SK-N-SH (cell line): Measurements from ENCODE around the gene TMEM44. TPM values are rescaled to one million over a fixed set of nuclear protein-coding genes. Genes with fewer than 3 reads are reported as not detected.

ENCODE experiments used
- CTCF ChIA-PET: fragments of 300-600, 350-600 bp; formaldehyde crosslinking; extraction: SDS; loops from one replicate; lab custom pipeline; 2021; lab: Yijun Ruan, JAX
- POLR2A ChIA-PET: fragments of 350-600 bp; sonication (Branson Sonifier 250); formaldehyde crosslinking; extraction: SDS; loops from one replicate; lab custom pipeline; 2020; ENCODE audit warnings: antibody characterized with exemption, inconsistent platforms; lab: Yijun Ruan, JAX
- DNase-seq: peaks from one replicate; pipeline ENCODE4 v3.0.0; 2012
- H2AFZ ChIP-seq: fragments of 200-600 bp; sonication (generic); 2 replicates; pipeline ENCODE4 v1.8.1; 2016; ENCODE audit warnings: antibody characterized with exemption, mild to moderate bottlenecking, low read depth
- H3F3A ChIP-seq: fragments of 200-600 bp; sonication (generic); replicated peaks from 2 replicates; pipeline ENCODE3; 2016; ENCODE audit warnings: antibody characterized with exemption, mild to moderate bottlenecking; ENCODE audit not compliant: insufficient read depth
- H3K27ac ChIP-seq, 2 experiments: fragments of 200-500 bp in 1 of 2; fragments of 200-600 bp in 1 of 2; sonication (Bioruptor generic) in 1 of 2; sonication (generic), shearing (Covaris generic) in 1 of 2; 2 replicates each; pipeline versions ENCODE4 v1.5.1 to v1.6.1; 2014 to 2016; ENCODE audit warnings: low read depth in 2 of 2, inconsistent platforms in 1 of 2, low read length in 1 of 2, mild to moderate bottlenecking in 1 of 2, mixed read lengths in 1 of 2
- H3K27me3 ChIP-seq: fragments of 200-600 bp; sonication (generic), shearing (Covaris generic); 2 replicates; pipeline ENCODE4 v1.6.1; 2016; ENCODE audit warnings: mixed run types; ENCODE audit not compliant: insufficient read depth
- H3K36me3 ChIP-seq, 2 experiments: fragments of 200-500 bp in 1 of 2; fragments of 200-600 bp in 1 of 2; sonication (Bioruptor generic) in 1 of 2; sonication (generic) in 1 of 2; replicated peaks in 1 of 2; 2 replicates each; pipeline versions ENCODE3 to v1.5.1; 2014 to 2016; ENCODE audit warnings: low read length in 1 of 2, mild to moderate bottlenecking in 1 of 2; ENCODE audit not compliant: insufficient read depth in 2 of 2, control insufficient read depth in 1 of 2
- H3K4me1 ChIP-seq, 2 experiments: fragments of 200-500 bp in 1 of 2; fragments of 200-600 bp in 1 of 2; sonication (Bioruptor generic) in 1 of 2; sonication (generic), shearing (Covaris generic) in 1 of 2; 2 replicates each; pipeline versions ENCODE4 v1.5.1 to v1.6.1; 2014 to 2016; ENCODE audit warnings: low read depth in 1 of 2, low read length in 1 of 2, mixed run types in 1 of 2; ENCODE audit not compliant: insufficient read depth in 2 of 2, control insufficient read depth in 1 of 2
- H3K4me2 ChIP-seq: fragments of 200-600 bp; sonication (generic), shearing (Covaris generic); 2 replicates; pipeline ENCODE4 v1.6.1; 2017; ENCODE audit warnings: mixed run types
- H3K4me3 ChIP-seq, 2 experiments: fragments of 200-500 bp in 1 of 2; fragments of 200-600 bp in 1 of 2; sonication (Bioruptor generic) in 1 of 2; sonication (generic), shearing (Covaris generic) in 1 of 2; 2 replicates each; pipeline versions ENCODE4 v1.5.1 to v1.8.1; 2014 to 2016; ENCODE audit warnings: low read depth in 2 of 2, inconsistent platforms in 1 of 2, low read length in 1 of 2, mild to moderate bottlenecking in 1 of 2, mixed read lengths in 1 of 2, moderate library complexity in 1 of 2
- H3K79me2 ChIP-seq: fragments of 200-600 bp; sonication (generic); 2 replicates; pipeline ENCODE4 v1.8.1; 2017; ENCODE audit warnings: mild to moderate bottlenecking; ENCODE audit not compliant: insufficient read depth
- H3K9ac ChIP-seq: fragments of 200-600 bp; sonication (generic); 2 replicates; pipeline ENCODE4 v1.6.1; 2017; ENCODE audit warnings: mixed run types
- H3K9me2 ChIP-seq: fragments of 200-600 bp; sonication (generic); 2 replicates; pipeline ENCODE4 v1.6.1; 2017; ENCODE audit warnings: mixed run types
- H3K9me3 ChIP-seq: fragments of 200-600 bp; sonication (generic); 2 replicates; pipeline ENCODE4 v1.6.1; 2017; ENCODE audit warnings: mixed run types, mild to moderate bottlenecking, moderate library complexity
- H4K20me1 ChIP-seq: fragments of 200-600 bp; sonication (generic); 2 replicates; pipeline ENCODE4 v1.6.1; 2017; ENCODE audit warnings: mild to moderate bottlenecking, mixed run types; ENCODE audit not compliant: insufficient read depth
- ELF1 ChIP-seq: IDR thresholded peaks from 2 replicates; pipeline ENCODE4 v1.4.0; 2012
- EP300 ChIP-seq, 2 experiments: IDR thresholded peaks; 2 replicates each; pipeline versions ENCODE4 v1.4.0 to v1.6.1; 2012; ENCODE audit warnings: borderline replicate concordance in 1 of 2, low read depth in 1 of 2, low read length in 1 of 2
- FOXJ3 ChIP-seq: sonication (generic); formaldehyde crosslinking; IDR thresholded peaks from 2 replicates; pipeline ENCODE4 v1.5.1; 2020; ENCODE audit warnings: mild to moderate bottlenecking, missing genetic modification reagents
- GATA2 ChIP-seq: sonication (generic); formaldehyde crosslinking; IDR thresholded peaks from 2 replicates; pipeline ENCODE4 v1.5.0; 2020; ENCODE audit warnings: mild to moderate bottlenecking, missing genetic modification reagents
- JUND ChIP-seq: IDR thresholded peaks from 2 replicates; pipeline ENCODE4 v1.4.0; 2012
- MEF2A ChIP-seq: IDR thresholded peaks from 2 replicates; pipeline ENCODE4 v1.4.0; 2012; ENCODE audit warnings: low read depth, borderline replicate concordance
- RAD21 ChIP-seq: IDR thresholded peaks from 2 replicates; pipeline ENCODE4 v1.6.1; 2012; ENCODE audit warnings: mild to moderate bottlenecking, low read length
- RCOR1 ChIP-seq: fragments of 150-350 bp; IDR thresholded peaks from 2 replicates; pipeline ENCODE4 v1.6.1; 2017; ENCODE audit warnings: antibody characterized with exemption, low read length
- RFX5 ChIP-seq: IDR thresholded peaks from 2 replicates; pipeline ENCODE4 v1.6.1; 2012; ENCODE audit warnings: mild to moderate bottlenecking, improper control_type of control experiment, low read length
- SIN3A ChIP-seq: IDR thresholded peaks from 2 replicates; pipeline ENCODE4 v1.6.1; 2012; ENCODE audit warnings: low read depth, mild to moderate bottlenecking, low read length, moderate library complexity, borderline replicate concordance
- SMC3 ChIP-seq: IDR thresholded peaks from 2 replicates; pipeline ENCODE4 v1.6.1; 2012; ENCODE audit warnings: low read depth, low read length, improper control_type of control experiment
- TAF1 ChIP-seq: IDR thresholded peaks from 2 replicates; pipeline ENCODE4 v1.6.1; 2012; ENCODE audit warnings: low read depth, mild to moderate bottlenecking, low read length, moderate library complexity, borderline replicate concordance
- WGBS: methylation state at CpG from one replicate; pipeline ENCODE4 v1.1.6; 2017; ENCODE audit warnings: low lambda C conversion rate; 5-methylcytosine and 5-hydroxymethylcytosine counted together
- polyA plus RNA-seq, 3 experiments: library from polyadenylated mRNA; depleted of rRNA; stranded (reverse); fragments of >200 nt; gene quantifications; 2 replicates each; pipeline ENCODE4 v1.2.3, GENCODE V29; 2012
- TF ChIP-seq, protein P1 (sequence below): IDR thresholded peaks from 2 replicates; pipeline ENCODE4 v1.6.1; 2012; ENCODE audit warnings: mild to moderate bottlenecking, low read depth, low read length, moderate library complexity
- TF ChIP-seq, protein P2 (sequence below): fragments of 200-600 bp; sonication (generic); IDR thresholded peaks from 2 replicates; pipeline ENCODE4 v1.6.1; 2017; ENCODE audit warnings: antibody characterized with exemption, mild to moderate bottlenecking, moderate library complexity
- TF ChIP-seq, protein P3 (sequence below): IDR thresholded peaks from 2 replicates; pipeline ENCODE4 v1.4.0; 2012; ENCODE audit warnings: low read depth, borderline replicate concordance

TMEM44 gene
- polyA plus RNA-seq, 1 of the 3 experiments (the other 2 are of a cell fraction) = 22.6 TPM

DNA sequence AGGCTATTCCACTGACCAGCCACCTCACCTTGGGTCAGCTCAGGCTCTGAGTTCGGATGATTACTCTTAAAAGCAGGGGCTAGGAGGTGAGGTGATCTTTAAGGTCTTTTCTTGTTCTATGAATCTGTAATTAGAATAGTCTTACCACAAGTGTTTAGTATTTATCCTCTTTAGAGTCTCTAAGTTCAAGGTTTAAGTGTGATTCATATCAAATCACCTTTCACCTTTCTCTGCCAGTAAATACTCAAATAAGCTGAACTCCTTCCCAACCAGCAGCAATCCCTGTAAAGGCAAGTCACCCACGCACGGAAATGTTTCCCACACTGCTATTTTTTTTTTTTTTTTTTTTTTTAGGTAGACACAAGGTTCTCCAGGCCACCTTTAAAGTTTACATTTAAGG, 14.5 kb upstream of the TMEM44 start:
- ChIA-PET CTCF (interaction anchor here (1.8 kb wide), 1 partner anchor 24 kb away, joined by 6 read pairs; the partner anchor contains the start of gene LSG1), POLR2A (no interaction called here)
- Histone ChIP-seq H3K4me3 (no peak overlapping the region), H3K27ac (no peak overlapping the region), H3F3A (peaks cover 9% of the 10 kb centered on the region), H3K79me2 (no peaks in the 10 kb centered on the region), H3K9ac (no peak overlapping the region), H3K9me2 (no peaks in the 10 kb centered on the region), H4K20me1 (no peaks in the 10 kb centered on the region), H2AFZ (no peak overlapping the region), H3K4me2 (no peak overlapping the region), H3K4me1 (no peaks in the 10 kb centered on the region), H3K27me3 (no peaks in the 10 kb centered on the region), H3K36me3 (peaks cover 79 to 81% of the 10 kb centered on the region in 2 experiments), H3K9me3 (no peaks in the 10 kb centered on the region)
- 91% methylated on average over 3 of the region's 3 CpGs for WGBS
- no peak for DNase-seq
- TF ChIP-seq RCOR1 (no peak), FOXJ3 (CRISPR knock-in tag) (no peak), RAD21 (no peak), JUND (no peak), ELF1 (no peak), RFX5 (no peak), SMC3 (no peak), TAF1 (no peak), GATA2 (CRISPR knock-in tag) (no peak), EP300 (IDR thresholded peaks at IDR 0.05; ENCODE audit: borderline replicate concordance in 1 of 2, low read depth in 1 of 2, low read length in 1 of 2) (no peak), SIN3A (no peak), MEF2A (no peak)
- TF ChIP-seq, protein P1, sequence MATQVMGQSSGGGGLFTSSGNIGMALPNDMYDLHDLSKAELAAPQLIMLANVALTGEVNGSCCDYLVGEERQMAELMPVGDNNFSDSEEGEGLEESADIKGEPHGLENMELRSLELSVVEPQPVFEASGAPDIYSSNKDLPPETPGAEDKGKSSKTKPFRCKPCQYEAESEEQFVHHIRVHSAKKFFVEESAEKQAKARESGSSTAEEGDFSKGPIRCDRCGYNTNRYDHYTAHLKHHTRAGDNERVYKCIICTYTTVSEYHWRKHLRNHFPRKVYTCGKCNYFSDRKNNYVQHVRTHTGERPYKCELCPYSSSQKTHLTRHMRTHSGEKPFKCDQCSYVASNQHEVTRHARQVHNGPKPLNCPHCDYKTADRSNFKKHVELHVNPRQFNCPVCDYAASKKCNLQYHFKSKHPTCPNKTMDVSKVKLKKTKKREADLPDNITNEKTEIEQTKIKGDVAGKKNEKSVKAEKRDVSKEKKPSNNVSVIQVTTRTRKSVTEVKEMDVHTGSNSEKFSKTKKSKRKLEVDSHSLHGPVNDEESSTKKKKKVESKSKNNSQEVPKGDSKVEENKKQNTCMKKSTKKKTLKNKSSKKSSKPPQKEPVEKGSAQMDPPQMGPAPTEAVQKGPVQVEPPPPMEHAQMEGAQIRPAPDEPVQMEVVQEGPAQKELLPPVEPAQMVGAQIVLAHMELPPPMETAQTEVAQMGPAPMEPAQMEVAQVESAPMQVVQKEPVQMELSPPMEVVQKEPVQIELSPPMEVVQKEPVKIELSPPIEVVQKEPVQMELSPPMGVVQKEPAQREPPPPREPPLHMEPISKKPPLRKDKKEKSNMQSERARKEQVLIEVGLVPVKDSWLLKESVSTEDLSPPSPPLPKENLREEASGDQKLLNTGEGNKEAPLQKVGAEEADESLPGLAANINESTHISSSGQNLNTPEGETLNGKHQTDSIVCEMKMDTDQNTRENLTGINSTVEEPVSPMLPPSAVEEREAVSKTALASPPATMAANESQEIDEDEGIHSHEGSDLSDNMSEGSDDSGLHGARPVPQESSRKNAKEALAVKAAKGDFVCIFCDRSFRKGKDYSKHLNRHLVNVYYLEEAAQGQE = no peak
- TF ChIP-seq, protein P2, sequence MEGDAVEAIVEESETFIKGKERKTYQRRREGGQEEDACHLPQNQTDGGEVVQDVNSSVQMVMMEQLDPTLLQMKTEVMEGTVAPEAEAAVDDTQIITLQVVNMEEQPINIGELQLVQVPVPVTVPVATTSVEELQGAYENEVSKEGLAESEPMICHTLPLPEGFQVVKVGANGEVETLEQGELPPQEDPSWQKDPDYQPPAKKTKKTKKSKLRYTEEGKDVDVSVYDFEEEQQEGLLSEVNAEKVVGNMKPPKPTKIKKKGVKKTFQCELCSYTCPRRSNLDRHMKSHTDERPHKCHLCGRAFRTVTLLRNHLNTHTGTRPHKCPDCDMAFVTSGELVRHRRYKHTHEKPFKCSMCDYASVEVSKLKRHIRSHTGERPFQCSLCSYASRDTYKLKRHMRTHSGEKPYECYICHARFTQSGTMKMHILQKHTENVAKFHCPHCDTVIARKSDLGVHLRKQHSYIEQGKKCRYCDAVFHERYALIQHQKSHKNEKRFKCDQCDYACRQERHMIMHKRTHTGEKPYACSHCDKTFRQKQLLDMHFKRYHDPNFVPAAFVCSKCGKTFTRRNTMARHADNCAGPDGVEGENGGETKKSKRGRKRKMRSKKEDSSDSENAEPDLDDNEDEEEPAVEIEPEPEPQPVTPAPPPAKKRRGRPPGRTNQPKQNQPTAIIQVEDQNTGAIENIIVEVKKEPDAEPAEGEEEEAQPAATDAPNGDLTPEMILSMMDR = no peak
- TF ChIP-seq, protein P3, sequence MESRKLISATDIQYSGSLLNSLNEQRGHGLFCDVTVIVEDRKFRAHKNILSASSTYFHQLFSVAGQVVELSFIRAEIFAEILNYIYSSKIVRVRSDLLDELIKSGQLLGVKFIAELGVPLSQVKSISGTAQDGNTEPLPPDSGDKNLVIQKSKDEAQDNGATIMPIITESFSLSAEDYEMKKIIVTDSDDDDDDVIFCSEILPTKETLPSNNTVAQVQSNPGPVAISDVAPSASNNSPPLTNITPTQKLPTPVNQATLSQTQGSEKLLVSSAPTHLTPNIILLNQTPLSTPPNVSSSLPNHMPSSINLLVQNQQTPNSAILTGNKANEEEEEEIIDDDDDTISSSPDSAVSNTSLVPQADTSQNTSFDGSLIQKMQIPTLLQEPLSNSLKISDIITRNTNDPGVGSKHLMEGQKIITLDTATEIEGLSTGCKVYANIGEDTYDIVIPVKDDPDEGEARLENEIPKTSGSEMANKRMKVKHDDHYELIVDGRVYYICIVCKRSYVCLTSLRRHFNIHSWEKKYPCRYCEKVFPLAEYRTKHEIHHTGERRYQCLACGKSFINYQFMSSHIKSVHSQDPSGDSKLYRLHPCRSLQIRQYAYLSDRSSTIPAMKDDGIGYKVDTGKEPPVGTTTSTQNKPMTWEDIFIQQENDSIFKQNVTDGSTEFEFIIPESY = no peak
